ENCODE data around the gene TSPAN9.

Gene TSPAN9

DNA sequence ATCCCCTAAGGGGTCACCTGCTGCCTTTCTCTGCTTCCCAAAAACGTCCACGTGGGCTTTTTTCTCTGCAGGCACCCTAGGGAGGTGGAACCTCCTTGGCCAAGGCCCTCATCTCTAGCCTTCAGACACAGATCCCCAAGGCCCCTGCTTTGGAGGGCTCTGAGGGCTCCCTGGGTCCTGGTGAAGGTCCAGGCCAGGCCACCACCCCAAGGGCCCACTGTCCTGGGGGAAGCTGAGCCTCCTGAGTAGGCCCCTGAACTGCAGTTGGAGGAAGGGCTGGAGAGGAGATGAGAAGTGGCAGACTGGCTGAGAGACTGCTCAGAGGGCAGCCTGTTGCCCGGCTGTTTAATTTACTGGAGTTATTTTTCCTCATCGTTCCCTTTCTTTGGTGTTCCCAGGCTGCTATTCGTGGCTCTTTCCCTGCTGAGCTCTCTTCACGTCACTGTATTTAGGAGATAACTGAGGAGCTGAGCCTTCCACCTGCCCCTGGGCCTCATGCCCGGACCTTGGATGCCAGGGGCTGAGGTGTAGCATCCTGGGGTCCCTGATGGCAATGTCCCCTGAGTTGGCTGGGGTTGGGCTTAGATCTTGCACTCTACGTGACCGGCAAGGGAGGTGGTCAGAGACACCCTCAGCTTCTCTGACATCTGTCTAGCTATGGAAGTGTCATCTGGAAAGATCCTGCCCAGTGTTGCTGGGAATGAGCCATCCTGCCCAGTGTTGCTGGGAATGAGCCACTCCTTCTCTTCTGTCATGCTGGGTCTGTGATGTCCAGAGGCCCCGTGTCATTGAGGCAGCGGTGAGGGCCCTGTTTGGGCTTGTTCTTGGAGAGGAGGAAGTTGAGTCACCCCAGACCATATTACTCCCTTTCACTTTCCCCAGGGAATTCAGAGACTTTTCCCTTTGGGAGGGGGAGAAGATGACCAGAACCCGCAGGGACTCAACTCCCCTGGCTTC is 139.8 kb downstream of the TSPAN9 start:
- H3K4me3 ChIP-seq (ENCODE audit: low read depth, low read length) = no peak overlapping the region
- TF ChIP-seq, protein P1, sequence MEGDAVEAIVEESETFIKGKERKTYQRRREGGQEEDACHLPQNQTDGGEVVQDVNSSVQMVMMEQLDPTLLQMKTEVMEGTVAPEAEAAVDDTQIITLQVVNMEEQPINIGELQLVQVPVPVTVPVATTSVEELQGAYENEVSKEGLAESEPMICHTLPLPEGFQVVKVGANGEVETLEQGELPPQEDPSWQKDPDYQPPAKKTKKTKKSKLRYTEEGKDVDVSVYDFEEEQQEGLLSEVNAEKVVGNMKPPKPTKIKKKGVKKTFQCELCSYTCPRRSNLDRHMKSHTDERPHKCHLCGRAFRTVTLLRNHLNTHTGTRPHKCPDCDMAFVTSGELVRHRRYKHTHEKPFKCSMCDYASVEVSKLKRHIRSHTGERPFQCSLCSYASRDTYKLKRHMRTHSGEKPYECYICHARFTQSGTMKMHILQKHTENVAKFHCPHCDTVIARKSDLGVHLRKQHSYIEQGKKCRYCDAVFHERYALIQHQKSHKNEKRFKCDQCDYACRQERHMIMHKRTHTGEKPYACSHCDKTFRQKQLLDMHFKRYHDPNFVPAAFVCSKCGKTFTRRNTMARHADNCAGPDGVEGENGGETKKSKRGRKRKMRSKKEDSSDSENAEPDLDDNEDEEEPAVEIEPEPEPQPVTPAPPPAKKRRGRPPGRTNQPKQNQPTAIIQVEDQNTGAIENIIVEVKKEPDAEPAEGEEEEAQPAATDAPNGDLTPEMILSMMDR (conservative IDR thresholded peaks at IDR 0.05; ENCODE audit: low read depth, low read length) = no peak
- peak; percentile 54 for DNase-seq (ENCODE audit: low read depth)

DNA sequence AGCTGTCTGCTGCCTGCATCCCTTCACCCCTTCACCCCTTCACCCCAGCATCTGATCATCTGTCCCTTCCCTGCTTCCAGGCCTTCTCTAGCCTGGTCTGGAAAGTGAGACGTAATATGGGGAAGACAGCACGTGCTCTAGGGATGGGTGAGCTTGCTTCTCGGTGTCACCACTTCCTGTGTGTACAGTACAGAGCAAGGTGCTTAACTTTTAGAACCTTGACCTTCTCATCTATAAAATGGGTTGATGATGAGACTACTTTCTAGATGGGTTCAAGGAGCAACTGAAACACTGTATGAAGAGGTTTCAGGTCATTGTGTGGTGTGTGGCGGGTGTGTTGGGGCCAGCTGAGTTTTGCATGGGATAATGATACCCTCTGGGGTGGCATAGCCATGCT is 140.5 kb downstream of the TSPAN9 start:
- no peak overlapping the region for H3K4me3 ChIP-seq (ENCODE audit: low read depth, low read length)
- TF ChIP-seq, protein P1 (conservative IDR thresholded peaks at IDR 0.05; ENCODE audit: low read depth, low read length) = no peak
- DNase-seq (ENCODE audit: low read depth) = no peak

DNA sequence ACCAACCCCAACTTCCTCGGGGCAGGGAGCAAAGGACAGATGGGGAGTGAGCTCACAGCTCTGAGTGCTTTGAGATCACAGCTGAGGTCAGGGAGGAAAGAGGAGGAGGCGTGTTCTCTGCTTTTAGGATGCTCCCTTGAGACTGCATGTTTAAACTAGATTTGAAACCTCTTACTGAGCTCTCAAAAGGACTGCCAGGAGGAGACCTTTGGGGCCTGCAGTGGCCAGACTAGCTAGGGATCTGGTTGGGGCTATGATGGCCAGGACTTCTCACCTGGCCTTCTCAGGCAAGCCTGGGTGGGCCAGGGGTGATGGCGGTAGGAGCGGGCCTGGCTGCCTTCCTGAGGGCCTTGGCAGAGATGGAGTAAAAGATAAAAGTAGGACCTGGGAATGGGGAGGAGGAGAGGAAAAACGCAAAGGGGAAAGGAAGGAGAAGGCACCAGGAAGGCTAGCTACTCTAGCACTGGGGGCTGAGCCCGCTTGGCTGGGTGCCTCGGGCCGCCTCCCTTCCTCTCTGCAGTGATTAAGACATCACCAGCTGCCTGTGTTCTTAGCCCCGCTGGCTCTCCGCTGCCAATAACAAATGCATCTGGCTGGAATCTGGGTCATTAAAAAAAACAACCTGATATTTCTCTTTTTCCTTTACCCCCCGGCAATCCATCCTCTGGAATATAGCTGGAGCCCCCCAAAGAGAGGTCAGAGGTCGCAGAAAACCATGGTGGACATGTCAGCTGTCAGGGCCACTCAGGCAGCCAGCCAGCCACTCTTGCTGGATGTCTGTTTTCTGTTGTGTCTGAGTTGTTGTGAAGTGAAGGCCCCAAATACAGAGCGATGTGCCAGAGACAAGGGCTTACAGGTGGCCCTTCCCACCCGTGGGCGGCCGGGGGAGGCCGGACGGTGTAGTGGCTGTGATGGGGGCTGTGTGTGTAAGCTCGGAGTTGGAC is 141.3 kb downstream of the TSPAN9 start:
- TF ChIP-seq, protein P1 (conservative IDR thresholded peaks at IDR 0.05; ENCODE audit: low read depth, low read length) = peak; percentile 22
- DNase-seq (ENCODE audit: low read depth) = peak; percentile 70
- no peak overlapping the region for H3K4me3 ChIP-seq (ENCODE audit: low read depth, low read length)

DNA sequence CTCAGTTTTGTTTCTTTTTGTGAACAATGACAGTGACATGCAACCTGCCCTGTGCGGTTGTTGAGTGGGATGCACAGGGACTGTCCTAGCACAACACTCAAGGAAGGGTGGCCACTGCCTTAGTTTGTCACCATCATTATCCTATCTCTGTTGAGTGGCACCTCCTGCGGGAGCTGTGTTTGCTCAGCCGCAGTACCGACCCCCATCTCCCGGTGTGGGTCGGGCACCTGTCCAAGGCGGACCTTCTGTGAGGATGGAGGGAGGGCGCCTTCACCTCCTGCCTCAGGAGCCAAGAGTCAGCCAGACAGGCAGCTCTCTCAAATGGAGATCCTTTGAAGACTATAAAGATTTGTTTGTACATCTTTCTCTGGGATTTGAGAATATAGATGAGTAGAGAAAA is 142.1 kb downstream of the TSPAN9 start:
- no peak for DNase-seq (ENCODE audit: low read depth)
- TF ChIP-seq, protein P1 (conservative IDR thresholded peaks at IDR 0.05; ENCODE audit: low read depth, low read length) = no peak
- no peak overlapping the region for H3K4me3 ChIP-seq (ENCODE audit: low read depth, low read length)

DNA sequence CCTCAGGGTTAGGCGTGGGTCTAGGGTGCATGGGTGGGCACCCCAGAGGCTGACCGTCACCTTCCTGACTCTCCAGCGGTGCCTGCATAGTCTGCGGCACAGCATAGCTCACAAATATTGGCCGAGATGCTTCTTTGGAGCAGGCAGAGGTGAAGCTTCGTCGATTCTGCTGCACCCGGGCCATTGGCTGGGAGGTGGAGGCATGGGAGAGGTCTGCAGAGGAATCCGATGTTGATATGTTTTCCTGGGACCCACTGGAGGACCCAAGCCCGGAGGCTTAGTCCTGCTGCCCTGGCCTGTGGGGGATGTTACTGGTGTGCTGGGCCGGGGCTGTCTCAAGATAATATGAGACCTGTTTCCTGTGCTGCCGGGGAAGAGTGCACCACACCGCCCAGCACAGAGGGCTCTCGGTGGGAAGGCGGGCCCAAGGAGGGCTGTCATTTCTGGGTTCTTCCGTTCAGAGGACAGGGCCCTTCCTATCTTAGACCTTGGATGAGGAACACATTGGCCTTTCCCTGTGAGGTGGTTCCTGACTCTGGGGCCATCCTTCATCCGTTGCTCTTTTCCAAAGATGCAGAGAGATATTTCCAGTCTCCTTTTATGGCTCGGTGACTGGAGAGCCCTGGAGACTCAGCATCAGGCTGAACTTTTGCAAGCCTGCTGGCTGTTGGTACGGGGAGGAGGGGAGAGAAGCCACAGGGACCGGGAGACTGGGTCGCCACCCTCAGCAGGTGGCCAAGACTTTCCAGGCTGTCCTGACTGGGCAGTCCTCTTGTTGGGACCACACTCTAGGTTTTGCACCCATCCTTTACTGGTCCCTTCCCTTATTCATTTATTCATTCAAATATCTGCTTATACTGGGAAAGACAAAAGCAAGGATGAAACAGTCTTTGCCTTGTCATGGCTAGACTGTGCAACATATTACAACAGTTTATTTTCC is 143.5 kb downstream of the TSPAN9 start:
- no peak overlapping the region for H3K4me3 ChIP-seq (ENCODE audit: low read depth, low read length)
- no peak for DNase-seq (ENCODE audit: low read depth)
- TF ChIP-seq, protein P1 (conservative IDR thresholded peaks at IDR 0.05; ENCODE audit: low read depth, low read length) = no peak

DNA sequence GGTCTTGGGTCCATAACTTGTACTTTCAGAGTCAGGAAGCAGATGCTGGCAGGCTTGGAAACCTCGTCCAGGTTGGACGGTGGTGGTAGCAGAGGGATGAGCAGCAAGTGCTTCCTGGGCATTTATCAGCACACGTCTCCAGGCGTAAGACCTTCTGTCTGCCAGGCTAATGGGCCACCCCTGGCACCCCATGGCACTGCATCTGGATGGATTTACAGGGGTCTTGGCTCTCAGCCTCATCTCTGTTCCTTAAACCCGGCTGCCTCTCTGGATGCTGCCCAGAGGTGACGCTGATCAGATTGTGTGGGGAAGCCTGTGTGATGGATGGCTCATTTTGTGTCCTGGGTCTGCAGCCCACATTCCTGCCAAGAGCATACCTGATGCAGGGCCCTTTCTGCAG is 145.1 kb downstream of the TSPAN9 start:
- no peak for DNase-seq (ENCODE audit: low read depth)
- H3K4me3 ChIP-seq (ENCODE audit: low read depth, low read length) = no peak overlapping the region
- TF ChIP-seq, protein P1 (conservative IDR thresholded peaks at IDR 0.05; ENCODE audit: low read depth, low read length) = no peak
